IgD-negative memory B cell (primary cell): ENCODE results near the gene TMTC2. TPM values are rescaled to one million over a fixed set of nuclear protein-coding genes. Genes with fewer than 3 reads are reported as not detected.

Experiments used
- H3K27ac Mint-ChIP-seq, 3 donors: one replicate each; pipeline ENCODE4 v1.8.0; 2020 to 2022; ENCODE audit warnings: mild to moderate bottlenecking in 3 of 3, mixed read lengths in 3 of 3, moderate library complexity in 1 of 3
- H3K27me3 Mint-ChIP-seq: one replicate; pipeline ENCODE4 v1.8.0; 2021; ENCODE audit warnings: mixed read lengths
- H3K36me3 Mint-ChIP-seq: one replicate; pipeline ENCODE4 v1.8.0; 2020; ENCODE audit warnings: mild to moderate bottlenecking, mixed read lengths
- H3K4me1 Mint-ChIP-seq, 3 donors: one replicate each; pipeline ENCODE4 v1.8.0; 2020 to 2022; ENCODE audit warnings: mixed read lengths in 3 of 3, mild to moderate bottlenecking in 1 of 3
- H3K4me3 Mint-ChIP-seq, 4 donors: one replicate each; pipeline ENCODE4 v1.8.0; 2020 to 2022; ENCODE audit warnings: mild to moderate bottlenecking in 4 of 4, mixed read lengths in 4 of 4, moderate library complexity in 3 of 4
- H3K9me3 Mint-ChIP-seq, 3 donors: one replicate each; pipeline ENCODE4 v1.8.0; 2020 to 2021; ENCODE audit warnings: mixed read lengths in 3 of 3, mild to moderate bottlenecking in 1 of 3
- polyA plus RNA-seq: library from polyadenylated mRNA; unstranded; fragments of 300-500 nt; fragmentation: Illumina TruSeq; gene quantifications from one replicate; pipeline ENCODE4 v1.2.3, GENCODE V29; 2021

The TMTC2 gene
- polyA plus RNA-seq, 1 donor from 2014 or later = not detected

GRCh38 chr12:83132360-83132759 lies 445.7 kb downstream of the TMTC2 start:
- H3K27ac Mint-ChIP-seq = no peak overlapping the region
- no peak overlapping the region for H3K4me3 Mint-ChIP-seq

GRCh38 chr12:83136411-83136810 lies 449.7 kb downstream of the TMTC2 start:
- no peak overlapping the region for H3K4me3 Mint-ChIP-seq
- H3K9me3 Mint-ChIP-seq = peaks cover 0 to 3% (median 0%) of the 10 kb centered on the region in 3 donors
- no peaks in the 10 kb centered on the region for H3K4me1 Mint-ChIP-seq
- no peaks in the 10 kb centered on the region for H3K27me3 Mint-ChIP-seq
- H3K36me3 Mint-ChIP-seq = peaks cover 2% of the 10 kb centered on the region
- no peak overlapping the region for H3K27ac Mint-ChIP-seq

More at GRCh38 chr12:83132360-83132759, 445.7 kb downstream of the TMTC2 start:
- Mint-ChIP-seq H3K27me3 (no peaks in the 10 kb centered on the region), H3K9me3 (no peaks in the 10 kb centered on the region), H3K4me1 (no peaks in the 10 kb centered on the region), H3K36me3 (peaks cover 2% of the 10 kb centered on the region)

GRCh38 chr12:83140135-83140534 lies 453.4 kb downstream of the TMTC2 start:
- Mint-ChIP-seq H3K4me1 (no peaks in the 10 kb centered on the region), H3K27me3 (no peaks in the 10 kb centered on the region), H3K36me3 (no peaks in the 10 kb centered on the region), H3K9me3 (peaks cover 0 to 5% (median 0%) of the 10 kb centered on the region in 3 donors), H3K27ac (no peak overlapping the region), H3K4me3 (no peak overlapping the region)

- H3K9me3 Mint-ChIP-seq = peaks cover 0 to 5% (median 0%) of the 10 kb centered on the region in 3 donors
- no peak overlapping the region for H3K4me3 Mint-ChIP-seq
- H3K27ac Mint-ChIP-seq = no peak overlapping the region
- no peaks in the 10 kb centered on the region for H3K27me3 Mint-ChIP-seq
- no peaks in the 10 kb centered on the region for H3K36me3 Mint-ChIP-seq
- no peaks in the 10 kb centered on the region for H3K4me1 Mint-ChIP-seq
Measured at GRCh38 chr12:83141460-83141994, 454.8 kb downstream of the TMTC2 start.

GRCh38 chr12:83142914-83143313 lies 456.2 kb downstream of the TMTC2 start:
- no peak overlapping the region for H3K4me3 Mint-ChIP-seq
- no peaks in the 10 kb centered on the region for H3K4me1 Mint-ChIP-seq
- no peak overlapping the region for H3K27ac Mint-ChIP-seq
- H3K9me3 Mint-ChIP-seq = peaks cover 0 to 5% (median 0%) of the 10 kb centered on the region in 3 donors
- H3K36me3 Mint-ChIP-seq = no peaks in the 10 kb centered on the region
- no peaks in the 10 kb centered on the region for H3K27me3 Mint-ChIP-seq

GRCh38 chr12:83143950-83144349 lies 457.2 kb downstream of the TMTC2 start:
- H3K36me3 Mint-ChIP-seq = no peaks in the 10 kb centered on the region
- no peaks in the 10 kb centered on the region for H3K4me1 Mint-ChIP-seq
- peaks cover 0 to 5% (median 0%) of the 10 kb centered on the region in 3 donors for H3K9me3 Mint-ChIP-seq
- H3K27me3 Mint-ChIP-seq = no peaks in the 10 kb centered on the region
- H3K4me3 Mint-ChIP-seq = no peak overlapping the region
- no peak overlapping the region for H3K27ac Mint-ChIP-seq

- H3K4me1 Mint-ChIP-seq = no peaks in the 10 kb centered on the region
- H3K4me3 Mint-ChIP-seq = peak overlapping the region in 1 of 4 donors; percentile 8
- peak overlapping the region in 1 of 3 donors; percentile 76 for H3K27ac Mint-ChIP-seq
- no peaks in the 10 kb centered on the region for H3K36me3 Mint-ChIP-seq
- H3K27me3 Mint-ChIP-seq = no peaks in the 10 kb centered on the region
- peaks cover 0 to 5% (median 2%) of the 10 kb centered on the region in 3 donors for H3K9me3 Mint-ChIP-seq
Measured at GRCh38 chr12:83145325-83145840, 458.7 kb downstream of the TMTC2 start.

- no peaks in the 10 kb centered on the region for H3K36me3 Mint-ChIP-seq
- no peaks in the 10 kb centered on the region for H3K4me1 Mint-ChIP-seq
- H3K9me3 Mint-ChIP-seq = peaks cover 0 to 2% (median 0%) of the 10 kb centered on the region in 3 donors
- no peak overlapping the region for H3K4me3 Mint-ChIP-seq
- no peak overlapping the region for H3K27ac Mint-ChIP-seq
- H3K27me3 Mint-ChIP-seq = no peaks in the 10 kb centered on the region
Measured at GRCh38 chr12:83147341-83147740, 460.6 kb downstream of the TMTC2 start.

- Mint-ChIP-seq H3K4me1 (no peaks in the 10 kb centered on the region), H3K36me3 (no peaks in the 10 kb centered on the region), H3K27ac (peak overlapping the region in 1 of 3 donors; percentile 40), H3K27me3 (no peaks in the 10 kb centered on the region), H3K4me3 (no peak overlapping the region), H3K9me3 (peaks cover 0 to 2% (median 0%) of the 10 kb centered on the region in 3 donors)
Measured at GRCh38 chr12:83149987-83150386, 463.3 kb downstream of the TMTC2 start.

- no peak overlapping the region for H3K4me3 Mint-ChIP-seq
Measured at GRCh38 chr12:83150465-83151189, 463.9 kb downstream of the TMTC2 start.

GRCh38 chr12:83153177-83153576 lies 466.5 kb downstream of the TMTC2 start:
- no peaks in the 10 kb centered on the region for H3K36me3 Mint-ChIP-seq
- H3K27me3 Mint-ChIP-seq = no peaks in the 10 kb centered on the region
- H3K4me1 Mint-ChIP-seq = peaks cover 0 to 1% (median 0%) of the 10 kb centered on the region in 3 donors
- no peak overlapping the region for H3K27ac Mint-ChIP-seq
- H3K4me3 Mint-ChIP-seq = no peak overlapping the region
- peaks cover 0 to 2% (median 0%) of the 10 kb centered on the region in 3 donors for H3K9me3 Mint-ChIP-seq

More at GRCh38 chr12:83150465-83151189, 463.9 kb downstream of the TMTC2 start:
- no peak overlapping the region for H3K27ac Mint-ChIP-seq
- peaks cover 0 to 2% (median 0%) of the 10 kb centered on the region in 3 donors for H3K9me3 Mint-ChIP-seq
- H3K4me1 Mint-ChIP-seq = no peaks in the 10 kb centered on the region
- H3K36me3 Mint-ChIP-seq = no peaks in the 10 kb centered on the region
- no peaks in the 10 kb centered on the region for H3K27me3 Mint-ChIP-seq

GRCh38 chr12:83156815-83157214 lies 470.1 kb downstream of the TMTC2 start:
- Mint-ChIP-seq H3K4me3 (no peak overlapping the region), H3K9me3 (no peaks in the 10 kb centered on the region), H3K36me3 (no peaks in the 10 kb centered on the region), H3K4me1 (peaks cover 0 to 1% (median 0%) of the 10 kb centered on the region in 3 donors), H3K27me3 (no peaks in the 10 kb centered on the region), H3K27ac (no peak overlapping the region)

- Mint-ChIP-seq H3K27me3 (no peaks in the 10 kb centered on the region), H3K36me3 (no peaks in the 10 kb centered on the region), H3K4me1 (peaks cover 0 to 1% (median 0%) of the 10 kb centered on the region in 3 donors), H3K9me3 (no peaks in the 10 kb centered on the region), H3K27ac (no peak overlapping the region), H3K4me3 (no peak overlapping the region)
Measured at GRCh38 chr12:83157604-83158003, 470.9 kb downstream of the TMTC2 start.

- H3K4me1 Mint-ChIP-seq = peaks cover 0 to 1% (median 0%) of the 10 kb centered on the region in 3 donors
- H3K36me3 Mint-ChIP-seq = no peaks in the 10 kb centered on the region
- H3K4me3 Mint-ChIP-seq = no peak overlapping the region
- no peaks in the 10 kb centered on the region for H3K9me3 Mint-ChIP-seq
- no peaks in the 10 kb centered on the region for H3K27me3 Mint-ChIP-seq
- no peak overlapping the region for H3K27ac Mint-ChIP-seq
Measured at GRCh38 chr12:83158613-83159207, 472.0 kb downstream of the TMTC2 start.

- Mint-ChIP-seq H3K4me1 (peaks cover 0 to 1% (median 0%) of the 10 kb centered on the region in 3 donors), H3K4me3 (no peak overlapping the region), H3K27me3 (no peaks in the 10 kb centered on the region), H3K9me3 (no peaks in the 10 kb centered on the region), H3K27ac (no peak overlapping the region), H3K36me3 (no peaks in the 10 kb centered on the region)
Measured at GRCh38 chr12:83161456-83161855, 474.8 kb downstream of the TMTC2 start.
